ENCODE data around the gene MBNL1.

Gene MBNL1, protein sequence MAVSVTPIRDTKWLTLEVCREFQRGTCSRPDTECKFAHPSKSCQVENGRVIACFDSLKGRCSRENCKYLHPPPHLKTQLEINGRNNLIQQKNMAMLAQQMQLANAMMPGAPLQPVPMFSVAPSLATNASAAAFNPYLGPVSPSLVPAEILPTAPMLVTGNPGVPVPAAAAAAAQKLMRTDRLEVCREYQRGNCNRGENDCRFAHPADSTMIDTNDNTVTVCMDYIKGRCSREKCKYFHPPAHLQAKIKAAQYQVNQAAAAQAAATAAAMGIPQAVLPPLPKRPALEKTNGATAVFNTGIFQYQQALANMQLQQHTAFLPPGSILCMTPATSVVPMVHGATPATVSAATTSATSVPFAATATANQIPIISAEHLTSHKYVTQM

DNA sequence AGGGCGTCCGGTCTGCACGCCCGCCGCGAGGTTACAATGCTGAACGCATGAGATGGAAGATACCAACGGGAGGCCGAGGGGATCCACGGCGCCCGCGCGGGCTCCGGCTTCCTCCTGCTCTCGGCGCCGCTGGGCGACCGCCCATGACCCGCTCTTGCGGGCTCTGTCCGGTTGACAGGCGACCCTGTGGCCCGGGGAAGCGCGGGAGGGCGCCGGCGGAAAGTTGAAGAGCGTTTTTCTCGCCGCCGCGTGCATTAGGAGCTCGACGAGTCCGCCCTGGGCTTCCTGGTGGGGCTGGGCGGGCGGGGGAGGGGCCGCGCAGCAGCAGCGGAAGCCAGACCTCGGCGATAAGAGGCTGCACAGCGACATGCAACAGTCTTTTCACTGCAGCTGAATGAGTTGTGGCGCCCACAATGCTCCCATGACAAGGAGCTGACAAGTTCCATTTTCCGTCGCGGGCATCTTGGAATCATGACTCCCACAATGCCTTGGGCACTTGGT, at the start of gene MBNL1:
Gene MBNL1, plus strand, starts transcription at position 375 of the 501 bp plus-strand sequence. CDS start 31,265 bp downstream, outside the sequence.
- peak; percentile 65 for DNase-seq (ENCODE audit: low read depth)

DNA sequence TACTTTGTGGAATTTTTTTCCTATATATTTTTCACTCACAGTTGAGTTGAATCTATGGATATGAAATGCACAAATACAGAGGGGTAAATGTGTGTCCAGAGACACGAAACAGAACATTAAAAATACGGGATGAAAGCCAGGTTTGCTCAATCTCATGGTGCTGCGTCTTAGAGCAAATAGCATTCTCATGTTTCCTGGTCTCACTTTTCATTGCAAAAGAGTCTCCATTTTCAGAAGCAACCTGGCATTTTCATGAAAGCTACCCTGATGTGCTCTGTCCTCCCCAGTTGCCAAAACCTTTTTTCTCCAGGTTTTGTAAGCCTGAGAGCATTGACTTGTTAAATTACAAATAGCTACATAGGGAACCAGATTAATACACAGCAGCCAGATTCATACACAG, 49.5 kb upstream of the MBNL1 start:
- DNase-seq (ENCODE audit: low read depth) = no peak

DNA sequence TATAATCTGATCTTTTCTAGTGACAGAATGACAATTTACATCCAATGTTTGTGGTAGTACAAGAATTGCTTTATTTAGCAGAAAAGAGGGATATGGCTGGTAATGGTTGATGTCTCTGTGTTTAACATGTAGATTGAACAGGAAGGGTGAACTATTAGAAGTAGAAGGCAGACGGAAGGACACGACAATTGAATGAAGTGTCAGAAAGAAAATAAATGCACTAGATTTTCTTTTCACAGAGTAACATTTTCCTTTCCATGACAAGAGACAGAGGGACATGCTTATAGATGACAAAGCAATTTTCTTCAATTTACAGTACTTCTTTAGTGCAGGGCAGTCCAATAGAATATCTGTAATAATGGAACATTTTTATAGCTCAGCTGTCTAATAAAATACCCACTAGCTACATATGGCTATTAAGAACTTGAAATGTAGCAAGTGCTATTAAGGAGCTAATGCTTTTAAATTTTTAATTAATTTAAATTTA, 48.9 kb upstream of the MBNL1 start:
- DNase-seq (ENCODE audit: low read depth) = no peak

DNA sequence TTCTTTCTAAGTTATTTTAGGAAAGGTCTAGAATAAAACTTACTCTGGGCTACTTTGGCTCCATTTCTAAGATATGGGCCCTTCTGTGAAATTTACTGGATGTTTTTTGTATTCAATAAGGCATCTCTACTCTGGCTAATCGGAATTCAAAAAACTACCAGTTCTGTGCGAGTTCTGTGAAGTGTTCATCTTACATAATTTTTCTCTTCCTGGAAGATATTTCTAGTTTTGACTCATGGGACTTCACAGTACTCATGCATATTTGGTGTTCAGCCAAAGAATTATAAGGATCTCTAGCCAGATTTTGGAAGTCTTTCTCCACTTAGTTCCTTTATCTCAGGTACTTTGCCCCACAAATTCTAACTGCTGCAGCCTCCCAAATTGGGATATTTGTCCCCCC, 46.4 kb upstream of the MBNL1 start:
- DNase-seq (ENCODE audit: low read depth) = peak; percentile 76

DNA sequence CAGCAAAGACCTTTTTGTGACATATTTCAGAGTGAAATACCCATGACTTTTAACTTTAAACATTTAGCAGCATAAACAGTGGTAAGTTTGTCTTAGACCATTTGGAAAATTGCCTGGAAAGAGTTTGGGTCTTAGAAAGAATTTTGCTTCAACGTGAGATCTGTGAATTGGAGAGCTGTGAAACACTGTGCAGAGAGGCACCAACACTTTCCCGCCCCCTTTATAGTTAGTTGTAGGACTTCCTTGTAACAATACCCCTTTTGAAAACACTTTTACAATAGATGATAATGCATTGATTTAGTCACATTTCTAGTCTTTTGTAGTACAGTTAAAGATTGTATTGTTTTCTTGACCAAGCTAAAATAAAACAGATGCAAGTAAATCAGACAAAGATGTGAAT, 43.5 kb upstream of the MBNL1 start:
- peak; percentile 39 for DNase-seq (ENCODE audit: low read depth)

DNA sequence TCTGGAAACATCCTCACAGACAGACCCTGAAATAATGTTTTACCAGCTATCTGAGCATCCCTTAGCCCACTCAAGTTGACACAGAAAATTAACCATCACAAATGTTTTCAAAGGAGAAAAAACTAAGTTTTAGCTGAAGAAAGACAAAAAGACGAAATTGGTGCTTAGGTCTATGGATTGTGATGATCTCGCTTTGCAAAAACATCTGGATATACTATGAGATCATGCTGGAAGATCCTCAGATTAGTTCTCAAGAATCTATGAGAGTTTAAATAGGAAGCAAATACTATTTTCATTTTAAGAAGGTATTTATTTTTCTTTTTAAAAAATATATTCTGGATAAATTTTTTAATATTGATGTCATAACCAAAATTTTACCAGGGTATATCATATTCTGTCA, 42.6 kb upstream of the MBNL1 start:
- DNase-seq (ENCODE audit: low read depth) = no peak

DNA sequence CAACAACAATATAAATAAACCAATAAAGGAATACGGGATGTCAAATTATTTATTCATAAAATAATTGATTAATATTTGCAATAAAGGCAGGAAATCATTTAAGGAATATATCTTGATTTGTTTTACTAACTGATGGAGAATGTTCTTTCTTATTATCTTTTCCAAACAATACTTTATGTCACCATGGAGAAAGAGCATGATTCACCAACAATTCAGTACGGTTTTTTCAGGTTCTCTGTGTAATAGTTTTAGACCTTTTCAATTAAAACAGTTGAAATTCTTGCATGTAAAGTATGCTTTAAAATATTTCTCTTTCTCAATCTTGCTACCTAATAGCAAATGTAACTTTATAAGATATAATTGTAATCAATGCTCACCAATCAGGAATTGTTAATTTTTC, 41.7 kb upstream of the MBNL1 start:
- no peak for DNase-seq (ENCODE audit: low read depth)

DNA sequence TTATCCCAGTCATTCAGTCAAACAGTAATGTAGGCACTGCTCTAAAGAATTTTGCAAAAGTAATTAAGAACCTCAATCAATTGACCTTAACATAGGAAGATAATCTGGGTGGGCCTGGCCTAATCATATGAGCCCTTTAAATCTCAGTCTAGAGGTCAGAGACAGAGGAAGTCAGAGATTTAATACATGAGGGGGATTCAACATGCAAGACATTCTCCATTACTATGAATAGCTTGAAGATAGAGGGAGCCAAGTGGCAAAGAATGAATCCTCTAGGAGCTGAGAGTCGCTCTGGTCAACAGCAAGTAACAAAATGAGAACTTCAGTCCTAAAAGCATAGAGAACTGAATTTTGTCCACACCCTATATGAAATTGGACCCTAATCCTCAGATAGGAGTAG, 39.0 kb upstream of the MBNL1 start:
- no peak for DNase-seq (ENCODE audit: low read depth)

DNA sequence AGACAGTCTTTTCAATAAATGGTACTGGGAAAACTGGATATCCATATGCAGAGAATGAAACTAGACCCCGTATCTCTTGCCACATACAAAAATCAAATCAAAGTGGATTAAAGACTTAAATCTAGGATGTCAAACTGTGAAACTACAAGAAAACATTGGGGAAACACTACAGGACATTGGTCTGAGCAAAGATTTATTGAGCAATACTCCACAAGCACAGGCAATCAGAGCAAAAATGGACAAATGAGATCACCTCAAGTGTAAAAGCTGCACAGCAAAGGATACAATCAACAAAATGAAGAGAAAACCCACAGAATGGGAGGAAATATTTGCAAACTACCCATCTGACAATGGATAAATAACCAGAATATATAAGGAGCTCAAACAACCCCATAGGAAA, 38.4 kb upstream of the MBNL1 start:
- DNase-seq (ENCODE audit: low read depth) = peak; percentile 36

DNA sequence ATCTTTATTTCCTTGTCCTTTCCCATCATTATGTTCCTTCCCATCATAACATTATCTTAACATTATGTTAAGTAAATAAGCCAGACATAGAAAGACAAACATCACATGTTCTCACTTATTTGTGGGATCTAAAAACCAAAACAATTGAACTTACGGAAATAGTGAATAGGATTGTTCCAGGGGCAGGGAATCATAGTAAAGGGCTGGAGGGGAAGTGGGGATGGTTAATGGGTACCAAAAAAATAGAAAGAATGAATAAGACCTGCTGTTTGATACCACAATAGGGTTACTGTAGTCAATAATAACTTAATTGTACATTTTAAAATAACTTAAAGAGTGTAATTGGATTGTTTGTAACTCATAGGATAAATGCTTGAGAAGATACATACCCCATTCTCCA, 36.7 kb upstream of the MBNL1 start:
- DNase-seq (ENCODE audit: low read depth) = no peak

DNA sequence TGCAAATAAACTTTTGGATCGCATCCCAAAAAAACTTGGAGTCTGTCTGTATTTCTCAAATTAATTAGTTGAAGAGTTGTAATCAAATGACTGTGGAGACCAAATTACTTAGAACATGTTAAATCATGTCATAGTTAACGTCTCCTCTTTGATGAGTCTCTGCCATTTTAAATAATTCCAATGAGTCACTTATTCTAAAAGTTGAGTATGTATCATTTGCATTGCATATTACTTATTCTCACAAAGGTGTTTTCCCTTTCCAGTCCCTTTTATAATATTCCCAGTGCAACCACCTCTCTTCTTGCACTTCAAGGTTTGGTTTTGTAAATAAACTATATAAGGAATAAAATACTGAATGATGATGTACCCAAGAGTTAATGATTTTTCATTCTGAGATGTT, 36.0 kb upstream of the MBNL1 start:
- DNase-seq (ENCODE audit: low read depth) = no peak

DNA sequence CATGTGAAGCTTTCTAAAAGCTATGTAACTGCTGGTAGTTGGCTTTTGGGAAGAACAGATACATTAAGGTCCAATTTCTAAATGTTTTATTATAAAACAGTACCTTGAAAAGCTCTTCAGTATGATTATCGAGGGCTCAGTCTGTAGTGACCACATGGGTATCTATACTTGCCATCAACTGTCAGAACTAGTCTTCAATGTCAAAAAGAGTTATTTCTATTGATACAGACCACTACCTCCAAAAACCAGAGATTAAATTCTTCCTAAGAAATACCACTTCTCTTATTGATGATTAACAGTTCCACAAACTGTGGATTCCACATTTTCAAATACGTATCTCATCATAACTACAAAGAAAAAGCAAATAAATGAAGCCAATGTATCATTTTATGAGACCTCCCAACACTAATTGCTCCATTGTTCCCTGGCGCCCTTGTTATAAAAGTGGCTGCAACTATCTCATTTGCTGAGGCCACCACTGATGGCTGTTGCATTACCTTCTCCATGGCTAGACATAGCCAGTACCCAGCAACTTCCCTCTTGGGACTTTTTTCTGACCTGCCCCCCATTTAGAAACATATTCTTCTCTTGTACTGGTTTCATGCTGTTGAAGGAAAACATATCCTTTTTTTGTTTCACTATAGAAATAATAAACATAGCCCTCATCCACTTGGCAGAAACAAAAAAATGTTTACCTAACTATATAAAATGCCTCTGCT, 33.9 kb upstream of the MBNL1 start:
- no peak for DNase-seq (ENCODE audit: low read depth)

DNA sequence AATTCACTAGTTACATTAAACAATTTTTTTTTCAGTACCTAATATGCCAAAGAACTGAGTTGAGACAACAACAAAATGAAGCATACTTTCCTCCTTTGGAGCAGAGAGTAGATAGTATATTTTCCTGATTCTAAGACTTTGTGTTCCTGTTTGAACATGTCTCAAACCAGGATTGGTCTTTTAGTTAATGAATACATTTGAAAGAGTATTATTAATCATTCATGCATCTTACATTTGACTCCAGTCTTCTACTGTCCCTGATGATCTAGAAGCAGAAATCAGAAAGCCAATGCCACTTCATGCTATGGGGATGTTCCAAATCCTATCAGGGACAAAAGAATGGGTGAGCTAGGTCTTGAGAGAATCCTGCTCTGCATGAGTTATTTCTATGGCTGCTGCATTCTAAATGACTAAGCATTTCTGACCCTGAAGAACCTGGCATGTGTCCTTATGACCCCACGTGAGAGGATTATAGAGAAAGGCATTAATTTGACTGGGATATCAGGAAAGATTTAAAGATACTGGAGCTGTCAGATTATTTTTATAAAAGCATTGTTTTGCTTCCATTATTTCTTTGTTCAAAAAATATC, 32.9 kb upstream of the MBNL1 start:
- peak; percentile 70 for DNase-seq (ENCODE audit: low read depth)

DNA sequence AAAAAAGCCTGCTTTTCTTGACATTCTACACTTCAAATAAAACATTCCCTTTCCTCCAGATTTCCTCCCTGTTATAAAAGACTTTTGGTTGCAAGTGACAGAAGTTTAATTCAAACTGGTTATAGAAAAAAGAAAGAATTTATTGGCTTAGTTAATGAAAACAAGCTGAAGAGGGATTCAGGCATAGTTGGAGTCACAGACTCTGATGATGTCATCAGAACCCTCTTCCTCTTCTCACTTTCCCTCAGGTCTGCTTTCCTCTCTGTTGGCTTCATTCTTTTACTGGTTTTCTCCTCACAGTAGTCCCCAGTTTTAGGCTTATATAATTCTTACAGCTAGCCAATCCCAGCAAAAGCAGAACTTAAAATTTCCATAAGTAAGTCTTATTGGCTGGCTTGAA, 32.0 kb upstream of the MBNL1 start:
- DNase-seq (ENCODE audit: low read depth) = no peak

DNA sequence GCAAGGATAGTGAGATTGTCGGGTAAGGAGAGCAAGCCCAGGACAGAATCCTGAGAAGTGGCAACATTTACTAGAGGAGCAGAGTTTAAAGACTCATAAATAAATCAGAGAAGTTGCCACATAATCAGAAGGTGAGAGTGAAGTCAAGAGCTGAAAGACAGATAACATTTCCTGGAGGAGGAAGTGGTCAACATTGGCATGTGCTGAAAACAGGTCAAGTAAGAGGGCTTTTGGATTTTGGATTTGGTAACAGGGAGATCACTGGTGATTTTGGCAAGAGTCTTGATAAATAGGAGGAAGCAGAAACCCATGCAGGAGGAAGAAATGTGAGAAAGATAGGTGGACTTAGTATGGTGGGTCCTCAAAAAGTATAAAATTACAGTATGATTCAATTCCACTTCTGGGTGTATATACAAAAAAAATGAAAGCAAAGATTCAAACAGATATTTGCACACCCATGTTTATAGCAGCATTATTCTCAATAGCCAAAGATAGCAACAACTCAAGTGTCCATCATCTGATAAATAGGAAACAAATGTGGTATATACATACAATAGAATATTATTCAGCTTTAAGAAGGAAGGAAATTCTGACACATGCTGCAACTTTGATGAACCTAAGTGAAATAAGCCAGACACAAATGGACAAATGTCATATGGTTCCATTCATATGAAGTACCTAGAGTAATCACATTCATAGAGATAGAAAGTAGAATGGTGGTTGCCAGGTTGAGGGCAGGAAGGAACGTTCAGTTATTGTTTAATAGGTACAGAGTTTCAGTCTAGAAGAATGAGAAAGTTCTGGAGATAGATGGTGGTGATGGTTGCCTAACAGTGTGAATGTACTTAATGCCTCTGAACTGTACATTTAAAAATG, 27.3 kb upstream of the MBNL1 start:
- DNase-seq (ENCODE audit: low read depth) = peak; percentile 73

DNA sequence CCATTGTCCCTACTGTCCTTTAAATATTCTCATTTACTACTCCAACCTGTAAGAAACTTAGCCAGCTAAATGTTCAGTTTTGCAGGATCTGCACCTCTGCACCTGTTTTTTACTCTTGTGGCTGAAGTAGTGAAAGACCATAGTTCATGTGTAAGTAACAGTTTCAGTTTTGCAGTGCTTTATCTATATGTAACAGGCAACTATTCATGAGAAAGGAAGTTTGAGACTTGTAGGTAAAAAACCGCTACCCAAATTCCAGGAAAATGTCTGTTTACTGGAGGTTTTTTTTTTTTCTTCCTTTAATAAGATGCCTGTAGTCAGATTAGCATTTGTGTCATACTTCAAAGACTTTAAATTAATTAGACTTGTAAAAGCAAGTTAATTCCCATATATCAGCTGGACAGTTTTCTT, 25.4 kb upstream of the MBNL1 start:
- no peak for DNase-seq (ENCODE audit: low read depth)

DNA sequence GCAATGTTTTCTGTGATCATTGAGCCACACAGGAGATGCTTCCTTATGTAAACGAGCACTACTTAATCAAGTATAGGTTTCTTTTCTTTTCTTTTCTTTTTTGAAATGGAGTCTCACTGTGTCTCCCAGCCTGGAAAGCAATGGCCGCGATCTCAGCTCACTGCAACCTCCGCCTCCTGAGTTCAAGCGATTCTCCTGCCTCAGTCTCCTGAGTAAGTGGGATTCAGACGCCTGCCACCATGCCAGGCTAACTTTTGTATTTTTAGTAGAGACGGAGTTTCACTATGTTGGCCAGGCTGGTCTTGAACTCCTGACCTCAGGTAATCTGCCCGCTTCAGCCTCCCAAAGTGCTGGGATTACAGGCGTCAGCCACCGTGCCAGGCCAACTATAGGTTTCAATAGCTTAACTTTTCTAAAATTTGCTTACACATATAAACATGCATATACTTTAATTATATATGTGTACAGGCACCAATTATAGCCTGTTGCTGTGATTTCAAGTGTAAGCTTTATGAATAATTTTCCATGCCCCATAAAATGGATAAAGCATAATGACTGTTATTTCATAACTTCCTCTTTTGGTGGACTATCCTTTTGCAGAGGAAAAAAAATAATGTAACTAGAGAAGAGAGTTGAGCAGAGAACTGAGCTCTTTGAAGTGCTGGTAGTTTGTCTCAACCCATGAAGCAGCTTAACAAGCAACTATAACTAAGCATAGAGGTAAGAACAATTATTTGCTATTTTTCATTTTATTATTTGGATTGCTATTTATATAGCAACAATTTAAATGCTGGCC, 24.8 kb upstream of the MBNL1 start:
- DNase-seq (ENCODE audit: low read depth) = no peak

DNA sequence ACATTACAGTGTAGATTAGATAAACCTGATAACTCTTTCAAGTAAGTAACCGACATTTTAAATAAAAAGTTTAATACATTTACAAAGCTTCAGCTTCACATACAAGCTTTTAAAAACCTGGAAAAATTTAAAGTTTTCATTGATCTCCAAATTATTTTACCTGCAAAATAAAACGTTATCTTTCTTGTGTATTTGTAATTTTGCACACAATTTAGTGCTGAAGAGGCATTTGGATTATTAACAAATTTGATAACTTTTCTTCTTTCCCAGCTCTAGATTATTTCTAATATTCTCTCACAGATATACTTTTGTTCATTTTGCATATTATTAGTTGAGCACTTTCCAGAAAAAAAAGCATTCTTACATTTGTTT, 24.2 kb upstream of the MBNL1 start:
- no peak for DNase-seq (ENCODE audit: low read depth)

DNA sequence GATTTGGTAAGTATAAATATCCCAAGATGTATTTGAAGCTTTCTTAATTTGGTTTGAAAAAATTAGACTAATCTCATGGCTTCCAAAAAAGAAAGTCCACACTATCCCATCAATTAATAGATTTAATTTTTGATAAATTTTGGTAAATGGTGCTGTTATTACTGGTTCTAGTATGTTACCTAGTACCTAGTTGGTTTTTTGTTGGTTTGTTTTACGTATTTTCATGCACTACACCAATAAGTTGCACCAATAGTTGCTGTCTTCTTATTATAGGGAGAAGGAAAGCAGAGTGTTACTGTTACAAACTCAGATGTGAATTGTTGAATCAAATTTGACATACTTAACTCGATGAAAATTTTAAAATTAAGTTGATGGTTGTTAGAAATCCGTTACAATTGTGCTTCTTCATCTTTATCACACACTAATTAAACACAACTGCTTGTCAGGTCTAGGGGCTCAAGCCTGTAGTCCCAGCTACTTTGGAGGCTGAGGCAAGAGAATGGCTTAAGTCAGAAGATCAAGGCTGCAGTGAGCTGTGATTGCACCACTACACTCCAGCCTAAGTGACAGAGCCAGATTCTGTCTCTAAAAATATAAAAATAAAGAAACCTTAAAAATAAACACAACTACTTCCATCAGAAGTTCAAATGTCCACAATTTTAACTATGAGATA, 23.1 kb upstream of the MBNL1 start:
- no peak for DNase-seq (ENCODE audit: low read depth)

DNA sequence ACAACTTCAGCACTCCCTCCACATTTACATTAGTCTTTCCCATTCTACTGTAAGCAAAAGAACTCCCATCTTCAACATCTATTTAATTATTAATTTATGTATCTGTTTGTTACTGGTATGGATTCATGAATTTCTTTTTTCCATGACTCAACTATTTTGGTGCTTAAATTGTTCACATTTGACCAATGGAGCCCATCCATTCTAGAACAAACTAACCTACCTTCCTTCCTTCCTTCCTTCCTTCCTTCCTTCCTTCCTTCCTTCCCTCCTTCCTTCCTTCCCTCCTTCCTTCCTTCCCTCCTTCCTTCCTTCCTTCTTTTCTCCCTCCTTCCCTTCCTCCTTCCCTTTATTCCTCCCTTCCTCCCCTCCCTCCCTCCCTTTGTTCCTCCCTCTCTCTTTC, 16.8 kb upstream of the MBNL1 start:
- no peak for DNase-seq (ENCODE audit: low read depth)

DNA sequence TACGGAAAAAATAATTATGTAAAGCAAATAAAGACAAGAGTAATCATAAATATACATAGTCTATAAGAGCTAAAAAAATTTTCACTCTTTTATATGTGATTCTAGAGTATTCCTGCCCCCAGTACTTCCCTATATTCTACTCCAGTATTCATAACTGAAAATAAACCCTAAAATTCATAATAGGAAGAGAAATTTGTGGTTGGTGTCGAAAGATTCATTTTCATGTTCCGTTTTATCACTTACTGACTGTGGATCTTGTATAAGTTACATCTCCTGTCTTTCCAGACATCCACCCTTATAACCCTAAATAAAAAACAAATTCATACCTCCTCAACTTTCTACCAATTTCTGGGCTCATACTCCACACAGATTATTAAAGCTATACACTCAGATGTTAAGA, 16.0 kb upstream of the MBNL1 start:
- DNase-seq (ENCODE audit: low read depth) = no peak
